ENCODE results near the gene PSTK.

Gene PSTK

GRCh38 chr10:122980209-122981065 lies at the start of gene PSTK:
Gene PSTK, plus strand, starts transcription at chr10:122980401. Its CDS starts 79 bp downstream, at chr10:122980480.
- peaks cover 14% of the 10 kb centered on the region for H3K4me1 ChIP-seq (ENCODE audit: control insufficient read depth, insufficient read depth, low read length)
- H3K36me3 ChIP-seq (ENCODE audit: control insufficient read depth, insufficient read depth, low read length, severe bottlenecking) = peaks cover 5% of the 10 kb centered on the region
- H3K9ac ChIP-seq (ENCODE audit: low read length) = peak within 1 kb of the TSS; percentile 92

GRCh38 chr10:122931088-122931906 lies 48.9 kb upstream of the PSTK start:
- no peaks in the 10 kb centered on the region for H3K27me3 ChIP-seq (replicated peaks; ENCODE audit: control insufficient read depth, insufficient read depth, low read length)
- H3K9me3 ChIP-seq (ENCODE audit: control insufficient read depth, low read length) = no peaks in the 10 kb centered on the region
- no peak for DNase-seq (ENCODE audit: low read depth)
- no peak overlapping the region for H3K9ac ChIP-seq (ENCODE audit: low read length)
- no peak overlapping the region for H3K4me3 ChIP-seq (ENCODE audit: low read length)
- H3K36me3 ChIP-seq (ENCODE audit: control insufficient read depth, insufficient read depth, low read length, severe bottlenecking) = peaks cover 22% of the 10 kb centered on the region
- no peaks in the 10 kb centered on the region for H3K4me1 ChIP-seq (ENCODE audit: control insufficient read depth, insufficient read depth, low read length)

More at GRCh38 chr10:122980209-122981065, at the start of gene PSTK:
- DNase-seq (ENCODE audit: low read depth) = peak; percentile 97
- H3K27me3 ChIP-seq (replicated peaks; ENCODE audit: control insufficient read depth, insufficient read depth, low read length) = no peaks in the 10 kb centered on the region
- peak within 1 kb of the TSS; percentile 90 for H3K4me3 ChIP-seq (ENCODE audit: low read length)
- no peaks in the 10 kb centered on the region for H3K9me3 ChIP-seq (ENCODE audit: control insufficient read depth, low read length)

- Histone ChIP-seq H3K4me1 (ENCODE audit: control insufficient read depth, insufficient read depth, low read length) (peaks cover 4% of the 10 kb centered on the region), H3K36me3 (ENCODE audit: control insufficient read depth, insufficient read depth, low read length, severe bottlenecking) (peaks cover 29% of the 10 kb centered on the region), H3K9me3 (ENCODE audit: control insufficient read depth, low read length) (no peaks in the 10 kb centered on the region), H3K9ac (ENCODE audit: low read length) (no peak overlapping the region), H3K27me3 (replicated peaks; ENCODE audit: control insufficient read depth, insufficient read depth, low read length) (no peaks in the 10 kb centered on the region), H3K4me3 (ENCODE audit: low read length) (no peak overlapping the region)
- no peak for DNase-seq (ENCODE audit: low read depth)
Observed at GRCh38 chr10:122939133-122939855, 40.9 kb upstream of the PSTK start.

GRCh38 chr10:122939856-122940543 lies 40.2 kb upstream of the PSTK start:
- Histone ChIP-seq H3K36me3 (ENCODE audit: control insufficient read depth, insufficient read depth, low read length, severe bottlenecking) (peaks cover 27% of the 10 kb centered on the region), H3K9ac (ENCODE audit: low read length) (no peak overlapping the region), H3K9me3 (ENCODE audit: control insufficient read depth, low read length) (no peaks in the 10 kb centered on the region), H3K4me1 (ENCODE audit: control insufficient read depth, insufficient read depth, low read length) (peaks cover 4% of the 10 kb centered on the region), H3K27me3 (replicated peaks; ENCODE audit: control insufficient read depth, insufficient read depth, low read length) (no peaks in the 10 kb centered on the region), H3K4me3 (ENCODE audit: low read length) (no peak overlapping the region)
- peak; percentile 72 for DNase-seq (ENCODE audit: low read depth)

GRCh38 chr10:122949296-122949695 lies 30.9 kb upstream of the PSTK start:
- H3K36me3 ChIP-seq (ENCODE audit: control insufficient read depth, insufficient read depth, low read length, severe bottlenecking) = peaks cover 54% of the 10 kb centered on the region
- no peak overlapping the region for H3K9ac ChIP-seq (ENCODE audit: low read length)
- no peak overlapping the region for H3K4me3 ChIP-seq (ENCODE audit: low read length)
- peaks cover 7% of the 10 kb centered on the region for H3K4me1 ChIP-seq (ENCODE audit: control insufficient read depth, insufficient read depth, low read length)
- no peak for DNase-seq (ENCODE audit: low read depth)
- no peaks in the 10 kb centered on the region for H3K27me3 ChIP-seq (replicated peaks; ENCODE audit: control insufficient read depth, insufficient read depth, low read length)
- no peaks in the 10 kb centered on the region for H3K9me3 ChIP-seq (ENCODE audit: control insufficient read depth, low read length)

- peaks cover 7% of the 10 kb centered on the region for H3K9me3 ChIP-seq (ENCODE audit: control insufficient read depth, low read length)
- H3K9ac ChIP-seq (ENCODE audit: low read length) = peak within 1 kb of the TSS; percentile 92
- peak within 1 kb of the TSS; percentile 92 for H3K4me3 ChIP-seq (ENCODE audit: low read length)
- peaks cover 9% of the 10 kb centered on the region for H3K36me3 ChIP-seq (ENCODE audit: control insufficient read depth, insufficient read depth, low read length, severe bottlenecking)
- peak; percentile 99 for DNase-seq (ENCODE audit: low read depth)
- peaks cover 12% of the 10 kb centered on the region for H3K4me1 ChIP-seq (ENCODE audit: control insufficient read depth, insufficient read depth, low read length)
- no peaks in the 10 kb centered on the region for H3K27me3 ChIP-seq (replicated peaks; ENCODE audit: control insufficient read depth, insufficient read depth, low read length)
Observed at GRCh38 chr10:122953902-122954730, 26.1 kb upstream of the PSTK start, which contains the start of gene C10orf88. Gene C10orf88, minus strand, starts transcription at chr10:122954227. Its CDS starts 49 bp downstream, at chr10:122954178.

GRCh38 chr10:122954731-122955050 lies 25.5 kb upstream of the PSTK start:
- Histone ChIP-seq H3K4me1 (ENCODE audit: control insufficient read depth, insufficient read depth, low read length) (peaks cover 12% of the 10 kb centered on the region), H3K4me3 (ENCODE audit: low read length) (peak overlapping the region; percentile 92), H3K27me3 (replicated peaks; ENCODE audit: control insufficient read depth, insufficient read depth, low read length) (no peaks in the 10 kb centered on the region), H3K9ac (ENCODE audit: low read length) (no peak overlapping the region), H3K9me3 (ENCODE audit: control insufficient read depth, low read length) (peaks cover 7% of the 10 kb centered on the region), H3K36me3 (ENCODE audit: control insufficient read depth, insufficient read depth, low read length, severe bottlenecking) (peaks cover 4% of the 10 kb centered on the region)
- DNase-seq (ENCODE audit: low read depth) = no peak

- H3K9me3 ChIP-seq (ENCODE audit: control insufficient read depth, low read length) = peaks cover 7% of the 10 kb centered on the region
Observed at GRCh38 chr10:122955892-122956291, 24.3 kb upstream of the PSTK start.

GRCh38 chr10:122957474-122957873 lies 22.7 kb upstream of the PSTK start:
- no peak overlapping the region for H3K9ac ChIP-seq (ENCODE audit: low read length)
- H3K27me3 ChIP-seq (replicated peaks; ENCODE audit: control insufficient read depth, insufficient read depth, low read length) = no peaks in the 10 kb centered on the region
- H3K4me1 ChIP-seq (ENCODE audit: control insufficient read depth, insufficient read depth, low read length) = peaks cover 10% of the 10 kb centered on the region
- DNase-seq (ENCODE audit: low read depth) = no peak
- H3K36me3 ChIP-seq (ENCODE audit: control insufficient read depth, insufficient read depth, low read length, severe bottlenecking) = no peaks in the 10 kb centered on the region
- no peak overlapping the region for H3K4me3 ChIP-seq (ENCODE audit: low read length)
- peaks cover 7% of the 10 kb centered on the region for H3K9me3 ChIP-seq (ENCODE audit: control insufficient read depth, low read length)

More at GRCh38 chr10:122955892-122956291, 24.3 kb upstream of the PSTK start:
- no peak overlapping the region for H3K9ac ChIP-seq (ENCODE audit: low read length)
- no peaks in the 10 kb centered on the region for H3K36me3 ChIP-seq (ENCODE audit: control insufficient read depth, insufficient read depth, low read length, severe bottlenecking)
- H3K27me3 ChIP-seq (replicated peaks; ENCODE audit: control insufficient read depth, insufficient read depth, low read length) = no peaks in the 10 kb centered on the region
- no peak overlapping the region for H3K4me3 ChIP-seq (ENCODE audit: low read length)
- no peak for DNase-seq (ENCODE audit: low read depth)
- peaks cover 12% of the 10 kb centered on the region for H3K4me1 ChIP-seq (ENCODE audit: control insufficient read depth, insufficient read depth, low read length)

- peaks cover 14% of the 10 kb centered on the region for H3K9me3 ChIP-seq (ENCODE audit: control insufficient read depth, low read length)
- no peaks in the 10 kb centered on the region for H3K36me3 ChIP-seq (ENCODE audit: control insufficient read depth, insufficient read depth, low read length, severe bottlenecking)
- H3K27me3 ChIP-seq (replicated peaks; ENCODE audit: control insufficient read depth, insufficient read depth, low read length) = no peaks in the 10 kb centered on the region
- no peaks in the 10 kb centered on the region for H3K4me1 ChIP-seq (ENCODE audit: control insufficient read depth, insufficient read depth, low read length)
- no peak overlapping the region for H3K4me3 ChIP-seq (ENCODE audit: low read length)
- H3K9ac ChIP-seq (ENCODE audit: low read length) = no peak overlapping the region
- no peak for DNase-seq (ENCODE audit: low read depth)
Observed at GRCh38 chr10:122962405-122962804, 17.8 kb upstream of the PSTK start.

All from adipocyte (in vitro differentiated cells).